Muscle of back (tissue), 11 donors: ENCODE results near the gene WDR83. TPM values are rescaled to one million over a fixed set of nuclear protein-coding genes. Genes with fewer than 3 reads are reported as not detected.
"Not testable (repeated sequence)": the region's sequence is repeated elsewhere in the genome, so short reads cannot be mapped to it uniquely, and the experiment has no call there.

Experiments
- DNase-seq, 3 donors: peaks; one replicate each; pipeline versions ENCODE4 v3.0.0 to v3.0.0-alpha.2; 2013
- polyA plus RNA-seq, 10 donors: library from polyadenylated mRNA; unstranded; fragments of 120-200 nt; gene quantifications; one replicate each; pipeline ENCODE4 v1.2.1, GENCODE V29; 2013; ENCODE audit not compliant: insufficient read length in 10 of 10

The WDR83 gene
- polyA plus RNA-seq, 10 donors, result 5.8 to 13.2 (median 10.6) TPM

GRCh38 chr19:12681074-12681987 is 14.7 kb downstream of the WDR83 start, which contains the start of gene DHPS:
Gene DHPS (minus strand): TSS chr19:12681880. CDS start chr19:12681766, 114 bp downstream.
- DNase-seq, result peak; percentile 97 to 98 (median 98)

GRCh38 chr19:12685831-12686230 is 19.2 kb downstream of the WDR83 start:
- DNase-seq, result no peak

- no peak for DNase-seq
These were observed 21.0 kb downstream of the WDR83 start, which contains the start of gene GNG14 for GRCh38 chr19:12687496-12688196. Gene GNG14 (plus strand): TSS chr19:12687998. CDS start chr19:12688049, 51 bp downstream.

GRCh38 chr19:12689012-12689411 is 22.4 kb downstream of the WDR83 start:
- DNase-seq, result no peak

GRCh38 chr19:12689581-12690216 is 23.1 kb downstream of the WDR83 start:
- DNase-seq, result no peak

GRCh38 chr19:12692960-12693359 is 26.4 kb downstream of the WDR83 start:
- no peak for DNase-seq

- DNase-seq, result no peak
These were observed 28.0 kb downstream of the WDR83 start for GRCh38 chr19:12694641-12695040.

GRCh38 chr19:12695096-12695495 is 28.5 kb downstream of the WDR83 start:
- no peak for DNase-seq

- DNase-seq, result no peak
These were observed 28.9 kb downstream of the WDR83 start for GRCh38 chr19:12695514-12695913.

GRCh38 chr19:12695997-12696365 is 29.4 kb downstream of the WDR83 start:
- no peak for DNase-seq

- peak; percentile 95 to 98 (median 97) for DNase-seq
These were observed 30.0 kb downstream of the WDR83 start, which contains the start of gene FBXW9 for GRCh38 chr19:12696366-12697335. Gene FBXW9 (minus strand): TSS chr19:12696631. CDS start chr19:12696581, 50 bp downstream.

GRCh38 chr19:12697425-12697824 is 30.8 kb downstream of the WDR83 start:
- DNase-seq, result not testable (repeated sequence)

GRCh38 chr19:12698138-12698537 is 31.5 kb downstream of the WDR83 start:
- DNase-seq, result no peak

- DNase-seq, result no peak
These were observed 35.1 kb downstream of the WDR83 start for GRCh38 chr19:12701596-12702282.

GRCh38 chr19:12703046-12703445 is 36.4 kb downstream of the WDR83 start:
- peak in 2 of 3 donors; percentile 27 to 53 for DNase-seq

GRCh38 chr19:12705169-12705568 is 38.6 kb downstream of the WDR83 start:
- no peak for DNase-seq

GRCh38 chr19:12705654-12706331 is 39.2 kb downstream of the WDR83 start:
- DNase-seq, result no peak

GRCh38 chr19:12706332-12706718 is 39.7 kb downstream of the WDR83 start:
- no peak for DNase-seq

GRCh38 chr19:12708641-12709040 is 42.0 kb downstream of the WDR83 start:
- DNase-seq, result no peak

GRCh38 chr19:12711187-12711586 is 44.6 kb downstream of the WDR83 start:
- DNase-seq, result no peak
